ENCODE data around the gene LMNA. TPM values are rescaled to one million over a fixed set of nuclear protein-coding genes. Genes with fewer than 3 reads are reported as not detected.

Gene LMNA
- total RNA-seq = 897 and 914 TPM in 2 replicates

GRCh38 chr1:156114101-156114918 is at the start of gene LMNA:
Gene LMNA (plus strand): TSS chr1:156114711. CDS start chr1:156114919, 208 bp downstream.

GRCh38 chr1:156082309-156083091 is 32.0 kb upstream of the LMNA start, which contains the start of gene MEX3A:
Gene MEX3A (minus strand): TSS chr1:156082465. CDS start chr1:156081998, 467 bp downstream.

GRCh38 chr1:156153362-156153761 is 38.9 kb downstream of the LMNA start, which contains the start of gene SEMA4A:
Gene SEMA4A (plus strand): TSS chr1:156153585. CDS start chr1:156154579, 994 bp downstream.

Other genes with a start within 250 kb of the LMNA start
- gene RIT1, start 203.4 kb upstream of the LMNA start, total RNA-seq = 17.9 and 20.8 TPM in 2 replicates
- gene KHDC4, start 180.3 kb upstream of the LMNA start, total RNA-seq = 18.1 and 28.3 TPM in 2 replicates
- not detected in 2 replicates for gene RXFP4, start 173.1 kb upstream of the LMNA start, total RNA-seq
- 104 and 114 TPM in 2 replicates for gene ARHGEF2, start 136.2 kb upstream of the LMNA start, total RNA-seq
- 633 and 985 TPM in 2 replicates for gene SSR2, start 93.8 kb upstream of the LMNA start, total RNA-seq
- 19.3 and 19.6 TPM in 2 replicates for gene UBQLN4, start 60.9 kb upstream of the LMNA start, total RNA-seq
- 76.1 and 78.7 TPM in 2 replicates for gene LAMTOR2, start 59.9 kb upstream of the LMNA start, total RNA-seq
- gene RAB25, start 53.6 kb upstream of the LMNA start, total RNA-seq = not detected in 2 replicates
- 0.58 and 0.71 TPM in 2 replicates for gene MEX3A, start 32.2 kb upstream of the LMNA start, total RNA-seq
- gene SEMA4A, start 38.9 kb downstream of the LMNA start, total RNA-seq = under 0.01 and 0.35 TPM in 2 replicates
- gene SLC25A44, start 79.4 kb downstream of the LMNA start, total RNA-seq = 14.7 and 15.2 TPM in 2 replicates
- 83.6 and 94.0 TPM in 2 replicates for gene PMF1, start 98.3 kb downstream of the LMNA start, total RNA-seq
- 3.7 TPM in 1 of 2 replicates, not detected in the other for gene BGLAP, start 127.5 kb downstream of the LMNA start, total RNA-seq
- not detected in 2 replicates for gene PAQR6, start 133.3 kb downstream of the LMNA start, total RNA-seq
- 53.3 and 54.4 TPM in 2 replicates for gene SMG5, start 168.1 kb downstream of the LMNA start, total RNA-seq
- 1.2 and 1.4 TPM in 2 replicates for gene TMEM79, start 169.6 kb downstream of the LMNA start, total RNA-seq
- 102 and 133 TPM in 2 replicates for gene GLMP, start 181.0 kb downstream of the LMNA start, total RNA-seq
- gene VHLL, start 184.6 kb downstream of the LMNA start, total RNA-seq = not detected in 2 replicates
- 427 and 505 TPM in 2 replicates for gene CCT3, start 223.6 kb downstream of the LMNA start, total RNA-seq
- gene TSACC, start 223.8 kb downstream of the LMNA start, total RNA-seq = not detected in 2 replicates